Stomach (tissue), 9 donors: ENCODE measurements around the gene CFAP77. TPM values are rescaled to one million over a fixed set of nuclear protein-coding genes. Genes with fewer than 3 reads are reported as not detected.

ENCODE experiments used
- DNase-seq, 2 donors: peaks; one replicate each; pipeline versions ENCODE4 v3.0.0 to v3.0.0-alpha.2; 2013 to 2019
- H3K27ac ChIP-seq, 5 donors: fragments of 200-600 bp in 4 of 5; sonication (generic) in 4 of 5; one replicate each; pipeline ENCODE4 v1.5.1; 2013 to 2019; ENCODE audit warnings: mild to moderate bottlenecking in 1 of 5, moderate library complexity in 1 of 5
- H3K27me3 ChIP-seq, 3 donors: fragments of 200-600 bp; sonication (generic); one replicate each; pipeline ENCODE4 v1.5.1; 2017 to 2019; ENCODE audit warnings: mixed run types in 1 of 3
- H3K36me3 ChIP-seq, 4 donors: fragments of 200-600 bp; sonication (generic); 1 replicate in 3 of 4; 2 replicates in 1 of 4; pipeline ENCODE4 v1.5.1; 2016 to 2019
- H3K4me1 ChIP-seq, 4 donors: fragments of 200-600 bp; sonication (generic); one replicate each; pipeline ENCODE4 v1.5.1; 2016 to 2019
- H3K4me3 ChIP-seq, 4 donors: fragments of 200-600 bp; sonication (generic) in 3 of 4; one replicate each; pipeline ENCODE4 v1.5.1; 2016 to 2019; ENCODE audit warnings: mild to moderate bottlenecking in 1 of 4
- H3K9me3 ChIP-seq, 4 donors: fragments of 200-600 bp; sonication (generic); one replicate each; pipeline ENCODE4 v1.5.1; 2016 to 2019
- EP300 ChIP-seq: sonication (generic); formaldehyde crosslinking; IDR thresholded peaks from one replicate; pipeline ENCODE4 v1.6.1; 2017; ENCODE audit warnings: antibody characterized with exemption
- POLR2A ChIP-seq, 4 donors: fragments of 450-650 bp; IDR thresholded peaks; one replicate each; pipeline ENCODE4 v1.6.1; 2016; ENCODE audit warnings: antibody characterized with exemption in 4 of 4, control low read depth in 2 of 4, mild to moderate bottlenecking in 1 of 4, moderate library complexity in 1 of 4
- POLR2AphosphoS5 ChIP-seq, 3 donors: sonication (generic); formaldehyde crosslinking; IDR thresholded peaks; one replicate each; pipeline ENCODE4 v1.6.1; 2016; ENCODE audit warnings: antibody characterized with exemption in 3 of 3
- WGBS, 5 donors: extraction: QIAGEN DNeasy Blood & Tissue Kit in 3 of 5; methylation state at CpG; one replicate each; pipeline versions ENCODE4 v1.1.5 to v1.1.7; 2013 to 2018; 5-methylcytosine and 5-hydroxymethylcytosine counted together
- intact Hi-C: fragments of 100-400 bp; cut with DNase I; formaldehyde crosslinking; loops from one replicate; pipeline ENCODE4 v1.15.1; 2023; ENCODE audit warnings: low total_unique reads
- polyA plus RNA-seq, 3 donors: library from polyadenylated mRNA; stranded (reverse); fragments of 200-250 nt; gene quantifications; one replicate each; pipeline ENCODE4 v1.2.3, GENCODE V29; 2013
- total RNA-seq, 5 donors: library from RNA; depleted of rRNA; stranded (reverse); fragments of >200 nt; gene quantifications; one replicate each; pipeline versions ENCODE4 v1.1.0 to v1.2.3, GENCODE V29; 2014 to 2016
- TF ChIP-seq, protein P1 (sequence below), 7 experiments: fragments of 450-650 bp in 4 of 7; fragments of 200-600 bp in 3 of 7; sonication (generic) in 3 of 7; IDR thresholded peaks; one replicate each; pipeline ENCODE4 v1.5.1; 2016 to 2019; ENCODE audit warnings: antibody characterized with exemption in 7 of 7, control low read depth in 2 of 7, mild to moderate bottlenecking in 1 of 7
- donor health status: healthy with polysubstance abuse.
- donor health status: Bipolar disorder and iron deficiency.
- donor health status: healthy.

The CFAP77 gene
- total and polyA plus RNA-seq, 8 donors: not detected

DNA sequence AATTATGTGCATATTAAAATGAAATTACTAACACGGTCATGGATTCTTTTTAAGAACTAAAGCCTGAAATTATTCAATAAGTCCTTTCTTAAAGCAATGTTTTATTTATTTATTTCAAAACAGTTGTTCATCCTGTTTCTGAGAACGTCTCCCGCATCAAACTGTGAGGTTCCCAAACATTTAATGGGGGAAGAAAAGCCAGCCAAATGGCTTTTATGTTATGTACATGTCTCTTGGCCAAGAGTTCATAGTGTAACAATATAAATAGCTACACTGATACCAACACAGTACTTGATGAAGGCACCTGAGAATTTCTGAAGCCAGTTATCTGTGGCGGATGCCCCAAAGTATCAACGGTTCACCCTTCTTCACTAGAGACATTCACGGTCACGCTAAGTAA is 19.0 kb upstream of the CFAP77 start:
- WGBS, 5 donors: 76 to 80% (median 77%) methylated on average over 7 of the region's 7 CpGs

DNA sequence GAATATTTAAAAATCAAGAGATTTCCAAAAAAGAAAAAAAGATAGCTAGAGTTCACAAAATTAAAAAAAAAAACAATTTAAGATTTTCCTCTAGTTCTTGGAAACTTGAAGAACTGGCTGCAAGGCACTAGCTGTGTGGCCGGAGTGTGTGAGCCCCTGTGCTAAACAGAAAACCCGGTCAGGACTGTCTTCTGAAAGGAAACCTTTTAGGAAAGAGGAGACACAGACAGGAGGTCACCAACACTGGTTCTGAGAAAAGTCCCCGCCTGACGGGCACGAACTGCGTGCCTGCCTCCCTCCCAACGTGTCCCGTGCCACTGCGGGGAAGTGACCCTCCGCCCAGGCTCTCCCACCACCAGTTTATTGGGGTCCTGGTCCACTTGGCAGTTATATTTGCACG is 18.6 kb upstream of the CFAP77 start:
- Histone ChIP-seq H3K27ac (no peak overlapping the region), H3K4me1 (no peaks in the 10 kb centered on the region), H3K9me3 (no peaks in the 10 kb centered on the region), H3K27me3 (no peaks in the 10 kb centered on the region), H3K36me3 (peaks cover 79 to 100% (median 100%) of the 10 kb centered on the region in 4 donors), H3K4me3 (no peak overlapping the region)
- no peak for TF ChIP-seq EP300
- TF ChIP-seq, protein P1, sequence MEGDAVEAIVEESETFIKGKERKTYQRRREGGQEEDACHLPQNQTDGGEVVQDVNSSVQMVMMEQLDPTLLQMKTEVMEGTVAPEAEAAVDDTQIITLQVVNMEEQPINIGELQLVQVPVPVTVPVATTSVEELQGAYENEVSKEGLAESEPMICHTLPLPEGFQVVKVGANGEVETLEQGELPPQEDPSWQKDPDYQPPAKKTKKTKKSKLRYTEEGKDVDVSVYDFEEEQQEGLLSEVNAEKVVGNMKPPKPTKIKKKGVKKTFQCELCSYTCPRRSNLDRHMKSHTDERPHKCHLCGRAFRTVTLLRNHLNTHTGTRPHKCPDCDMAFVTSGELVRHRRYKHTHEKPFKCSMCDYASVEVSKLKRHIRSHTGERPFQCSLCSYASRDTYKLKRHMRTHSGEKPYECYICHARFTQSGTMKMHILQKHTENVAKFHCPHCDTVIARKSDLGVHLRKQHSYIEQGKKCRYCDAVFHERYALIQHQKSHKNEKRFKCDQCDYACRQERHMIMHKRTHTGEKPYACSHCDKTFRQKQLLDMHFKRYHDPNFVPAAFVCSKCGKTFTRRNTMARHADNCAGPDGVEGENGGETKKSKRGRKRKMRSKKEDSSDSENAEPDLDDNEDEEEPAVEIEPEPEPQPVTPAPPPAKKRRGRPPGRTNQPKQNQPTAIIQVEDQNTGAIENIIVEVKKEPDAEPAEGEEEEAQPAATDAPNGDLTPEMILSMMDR (IDR thresholded peaks at IDR 0.05): no peak
- TF ChIP-seq POLR2A (IDR thresholded peaks at IDR 0.05): no peak
- TF ChIP-seq POLR2AphosphoS5 (IDR thresholded peaks at IDR 0.05): no peak
- no peak for DNase-seq
- intact Hi-C loops: no loop called here
- WGBS, 5 donors: 91 to 96% (median 92%) methylated on average over 11 of the region's 11 CpGs

More for the DNA sequence above, 19.0 kb upstream of the CFAP77 start:
- Histone ChIP-seq H3K27ac (no peak overlapping the region), H3K4me1 (no peaks in the 10 kb centered on the region), H3K36me3 (peaks cover 79 to 100% (median 100%) of the 10 kb centered on the region in 4 donors), H3K9me3 (no peaks in the 10 kb centered on the region), H3K4me3 (no peak overlapping the region), H3K27me3 (no peaks in the 10 kb centered on the region)
- no peak for DNase-seq
- TF ChIP-seq, protein P1 (IDR thresholded peaks at IDR 0.05): no peak
- TF ChIP-seq POLR2A (IDR thresholded peaks at IDR 0.05) (no peak), POLR2AphosphoS5 (IDR thresholded peaks at IDR 0.05) (no peak), EP300 (no peak)
- intact Hi-C loops: no loop called here

DNA sequence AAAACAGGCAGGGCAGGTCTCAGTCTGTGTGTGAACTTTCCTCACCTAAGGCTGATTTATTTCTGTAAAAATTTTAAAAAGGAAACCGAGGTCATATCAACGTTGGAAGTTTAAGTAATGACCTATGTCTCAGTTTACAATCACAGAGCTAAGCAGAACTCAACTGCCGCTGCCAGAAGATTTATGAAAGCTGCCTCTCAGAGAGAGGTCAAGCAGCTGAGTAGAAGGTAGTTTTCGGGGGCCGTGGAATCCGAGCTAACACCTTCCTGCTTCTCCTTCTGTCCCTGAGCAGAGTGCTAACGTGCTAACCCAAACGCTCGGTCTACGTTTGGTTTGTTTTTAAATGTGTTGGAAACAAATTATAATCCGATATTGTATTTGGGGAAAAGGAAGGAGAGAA is 14.5 kb upstream of the CFAP77 start:
- Histone ChIP-seq H3K4me3 (no peak overlapping the region), H3K9me3 (no peaks in the 10 kb centered on the region), H3K36me3 (peaks cover 72 to 100% (median 100%) of the 10 kb centered on the region in 4 donors), H3K4me1 (no peaks in the 10 kb centered on the region), H3K27ac (no peak overlapping the region), H3K27me3 (no peaks in the 10 kb centered on the region)
- DNase-seq: no peak
- intact Hi-C loops: no loop called here
- TF ChIP-seq POLR2AphosphoS5 (IDR thresholded peaks at IDR 0.05) (no peak), POLR2A (IDR thresholded peaks at IDR 0.05) (no peak), EP300 (no peak)
- TF ChIP-seq, protein P1 (IDR thresholded peaks at IDR 0.05): no peak
- 78 to 90% (median 87%) methylated on average over 11 of the region's 11 CpGs for WGBS, 5 donors

DNA sequence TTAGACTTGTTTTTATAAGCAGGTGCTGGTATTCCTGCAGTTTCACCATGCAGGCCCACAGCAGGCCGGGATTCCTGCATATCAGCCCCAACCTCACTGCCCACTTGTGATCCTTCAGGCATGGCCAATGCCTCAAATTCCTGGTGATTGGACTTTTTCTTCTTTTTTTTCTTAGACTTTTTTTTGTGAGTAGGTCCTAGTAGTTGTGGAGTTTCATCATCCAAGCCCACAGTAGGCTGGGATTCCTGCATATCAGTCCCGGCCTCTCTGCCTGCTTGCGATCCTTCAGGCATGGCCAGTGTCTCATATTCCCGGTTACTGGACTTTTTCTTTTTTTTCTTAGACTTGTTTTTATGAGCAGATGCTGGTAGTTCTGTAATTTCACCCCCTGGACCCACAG is 8.2 kb upstream of the CFAP77 start:
- Histone ChIP-seq H3K27ac (no peak overlapping the region), H3K4me3 (no peak overlapping the region), H3K27me3 (no peaks in the 10 kb centered on the region), H3K4me1 (peaks cover 11 to 25% (median 22%) of the 10 kb centered on the region in 4 donors), H3K9me3 (no peaks in the 10 kb centered on the region), H3K36me3 (peaks cover 26 to 70% (median 66%) of the 10 kb centered on the region in 4 donors)
- TF ChIP-seq POLR2A (IDR thresholded peaks at IDR 0.05) (no peak), POLR2AphosphoS5 (IDR thresholded peaks at IDR 0.05) (no peak), EP300 (no peak)
- TF ChIP-seq, protein P1 (IDR thresholded peaks at IDR 0.05): no peak
- DNase-seq: no peak
- 93 to 96% (median 94%) methylated on average over 4 of the region's 4 CpGs for whole genome bisulfite sequencing, 5 donors
- intact Hi-C loops: no loop called here
